ENCODE measurements around the gene HMGCL.
"Not testable (repeated sequence)": the region's sequence is repeated elsewhere in the genome, so short reads cannot be mapped to it uniquely, and the experiment has no call there.

Gene HMGCL

DNA sequence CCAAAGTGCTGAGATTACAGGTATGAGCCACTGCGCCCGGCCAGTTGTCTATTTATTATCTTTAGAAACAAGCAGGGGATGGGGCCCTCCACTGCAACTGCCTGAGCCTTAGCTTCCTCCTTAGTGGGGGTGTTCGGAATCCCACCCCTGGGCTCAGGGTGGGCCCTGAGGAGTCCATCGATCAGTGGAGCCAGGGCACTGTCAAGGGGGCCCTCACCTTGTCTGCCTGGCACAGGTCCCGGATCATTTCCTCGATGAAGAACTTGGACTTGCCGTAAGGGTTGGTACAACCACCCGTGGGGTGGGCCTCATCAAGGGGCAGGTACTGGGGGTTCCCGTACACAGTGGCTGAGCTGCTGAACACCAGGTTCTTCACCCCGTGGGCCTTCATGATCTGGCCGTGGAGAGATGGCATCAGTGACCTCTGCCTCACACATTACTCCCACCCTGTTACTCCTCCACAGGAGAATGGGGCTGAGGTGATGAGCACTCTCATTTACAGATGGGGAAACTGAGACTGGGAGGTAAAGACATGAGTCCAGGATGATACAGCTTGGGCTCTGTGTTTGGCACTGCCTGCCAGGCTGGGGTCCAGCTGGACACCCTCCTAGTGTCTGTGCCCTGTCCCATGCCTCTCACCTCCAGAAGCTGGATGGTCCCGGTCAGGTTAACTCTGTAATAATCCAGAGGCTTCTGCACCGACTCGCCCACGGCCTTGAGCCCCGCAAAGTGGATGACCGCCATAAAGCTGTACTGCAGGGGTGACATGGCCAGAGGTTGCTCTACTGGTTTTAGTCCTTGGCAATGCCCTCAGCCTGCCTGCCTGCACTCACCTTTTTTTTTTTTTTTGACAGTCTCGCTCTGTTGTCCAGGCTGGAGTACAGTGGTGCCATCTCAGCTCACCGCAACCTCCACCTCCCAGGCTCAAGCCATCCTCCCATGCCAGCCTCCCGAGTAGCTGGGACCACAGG lies 27.5 kb downstream of the HMGCL start:
- DNase-seq: no peak

DNA sequence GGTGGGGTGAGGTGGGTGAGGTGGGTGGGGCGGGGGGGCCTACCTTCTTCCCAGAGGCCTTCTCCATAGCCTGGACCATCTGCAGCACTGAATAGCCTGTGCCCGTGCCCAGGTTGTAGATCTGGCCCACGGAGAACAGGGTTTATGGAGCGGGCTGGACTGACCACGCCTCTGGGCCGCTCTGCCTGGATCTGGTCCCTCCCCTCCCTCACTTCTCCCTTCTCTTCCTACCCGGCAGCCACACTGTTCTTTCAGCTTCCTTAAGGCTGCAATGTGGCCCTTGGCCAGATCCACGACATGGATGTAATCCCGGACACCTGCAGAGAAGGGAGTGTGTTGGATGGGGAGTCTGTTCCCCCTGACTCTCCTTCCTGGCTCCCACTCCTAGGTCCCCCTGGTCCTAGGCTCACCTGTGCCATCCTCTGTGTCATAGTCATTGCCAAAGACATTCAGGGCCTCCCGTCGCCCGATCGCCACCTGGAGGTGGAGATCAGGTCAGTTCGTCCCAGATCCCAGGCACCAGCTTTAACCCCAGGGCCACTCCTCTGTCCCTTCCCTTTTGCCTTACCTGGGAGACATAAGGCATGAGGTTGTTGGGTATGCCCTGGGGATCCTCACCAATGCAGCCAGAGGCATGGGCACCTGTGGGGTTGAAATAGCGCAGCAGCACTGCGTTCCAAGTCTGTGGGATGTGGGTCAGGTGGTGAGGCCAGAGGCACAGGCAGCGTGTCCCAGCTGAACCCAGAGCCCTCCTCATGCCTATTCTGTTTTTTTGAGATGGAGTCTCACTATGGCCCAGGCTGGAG lies 28.6 kb downstream of the HMGCL start:
- no peak for DNase-seq

DNA sequence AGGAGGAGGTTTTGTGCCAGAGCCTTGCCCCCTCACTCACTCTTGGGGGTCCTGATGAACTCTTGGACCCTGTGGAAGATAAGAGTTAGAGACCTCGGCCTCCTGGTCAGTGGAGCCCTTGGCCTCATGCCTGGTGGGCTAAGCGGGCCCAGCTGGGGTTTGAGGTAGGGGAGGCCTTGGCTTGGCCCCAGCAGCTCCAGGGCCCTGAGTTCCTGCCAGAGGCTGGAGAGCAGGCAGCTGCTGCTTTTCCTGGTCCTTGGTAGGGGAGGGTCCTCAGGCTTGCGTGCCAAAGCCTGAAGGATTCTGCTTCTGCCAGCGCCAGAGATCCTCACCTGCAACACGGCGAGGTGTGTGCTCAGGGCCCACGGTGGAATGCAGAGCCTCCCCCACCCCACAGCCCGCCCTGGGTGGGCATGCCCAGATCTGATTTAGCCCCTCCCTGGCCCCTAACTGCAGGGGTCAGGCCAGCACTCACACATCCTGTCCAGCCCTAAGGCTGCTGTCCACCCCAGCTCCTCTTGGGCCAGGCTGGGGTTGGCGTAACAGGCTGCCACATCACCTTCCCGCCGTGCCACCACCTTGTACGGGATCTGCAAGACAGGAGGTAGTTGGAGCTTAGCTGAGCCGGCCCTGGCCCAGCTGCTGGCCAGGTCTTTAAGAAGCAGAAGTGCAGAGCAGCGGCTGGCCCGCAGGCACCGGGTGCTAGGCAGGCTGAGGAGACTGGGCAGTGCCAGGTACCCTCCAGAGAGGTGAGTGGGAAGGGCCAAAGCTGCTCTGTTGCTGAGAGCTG lies 29.4 kb downstream of the HMGCL start:
- no peak for DNase-seq

DNA sequence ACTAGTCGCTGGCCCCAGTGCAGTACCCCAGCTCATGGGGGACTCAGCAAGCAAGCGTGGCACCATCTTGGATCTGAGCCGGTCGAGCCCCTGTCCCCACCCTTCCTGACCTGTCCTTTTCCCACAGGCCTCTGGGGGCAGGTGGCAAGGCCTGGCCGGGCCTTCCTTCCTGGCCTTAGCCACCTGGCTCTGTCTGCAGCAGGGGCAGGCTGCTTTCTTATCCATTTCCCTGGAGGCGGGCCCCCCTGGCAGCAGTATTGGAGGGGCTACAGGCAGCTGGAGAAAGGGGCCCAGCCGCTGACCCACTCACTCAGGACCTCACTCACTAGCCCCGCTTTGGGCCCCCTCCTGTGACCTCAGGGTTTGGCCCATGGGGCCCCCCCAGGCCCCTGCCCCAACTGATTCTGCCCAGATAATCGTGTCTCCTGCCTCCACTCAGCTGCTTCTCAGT lies 30.5 kb downstream of the HMGCL start:
- not testable (repeated sequence) for DNase-seq

DNA sequence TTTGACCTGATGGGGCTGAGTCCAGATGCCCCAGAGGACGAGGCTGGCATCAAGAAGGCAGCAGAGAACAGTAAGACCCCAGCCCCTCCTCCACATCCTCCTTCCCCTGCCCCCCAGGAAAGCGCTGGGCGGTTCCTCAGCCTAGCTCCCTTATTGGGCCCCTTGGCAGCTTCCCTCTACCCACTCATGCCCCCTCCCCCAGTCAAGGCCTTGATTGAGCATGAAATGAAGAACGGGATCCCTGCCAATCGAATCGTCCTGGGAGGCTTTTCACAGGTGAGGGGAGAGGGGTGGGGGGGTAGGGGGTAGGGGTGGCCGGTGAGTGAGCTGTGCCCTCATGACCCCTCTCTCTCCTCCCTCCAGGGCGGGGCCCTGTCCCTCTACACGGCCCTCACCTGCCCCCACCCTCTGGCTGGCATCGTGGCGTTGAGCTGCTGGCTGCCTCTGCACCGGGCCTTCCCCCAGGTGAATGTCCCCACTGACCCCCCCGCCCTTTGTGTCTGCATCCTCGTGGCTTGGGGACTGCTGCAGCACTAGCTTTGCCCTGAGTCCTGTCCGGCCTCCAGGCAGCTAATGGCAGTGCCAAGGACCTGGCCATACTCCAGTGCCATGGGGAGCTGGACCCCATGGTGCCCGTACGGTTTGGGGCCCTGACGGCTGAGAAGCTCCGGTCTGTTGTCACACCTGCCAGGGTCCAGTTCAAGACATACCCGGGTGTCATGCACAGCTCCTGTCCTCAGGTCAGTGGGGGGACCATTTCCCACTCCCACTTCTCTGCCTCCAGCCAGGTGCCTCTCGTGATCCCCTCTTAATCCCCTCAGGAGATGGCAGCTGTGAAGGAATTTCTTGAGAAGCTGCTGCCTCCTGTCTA lies 31.1 kb downstream of the HMGCL start:
- DNase-seq: no peak

DNA sequence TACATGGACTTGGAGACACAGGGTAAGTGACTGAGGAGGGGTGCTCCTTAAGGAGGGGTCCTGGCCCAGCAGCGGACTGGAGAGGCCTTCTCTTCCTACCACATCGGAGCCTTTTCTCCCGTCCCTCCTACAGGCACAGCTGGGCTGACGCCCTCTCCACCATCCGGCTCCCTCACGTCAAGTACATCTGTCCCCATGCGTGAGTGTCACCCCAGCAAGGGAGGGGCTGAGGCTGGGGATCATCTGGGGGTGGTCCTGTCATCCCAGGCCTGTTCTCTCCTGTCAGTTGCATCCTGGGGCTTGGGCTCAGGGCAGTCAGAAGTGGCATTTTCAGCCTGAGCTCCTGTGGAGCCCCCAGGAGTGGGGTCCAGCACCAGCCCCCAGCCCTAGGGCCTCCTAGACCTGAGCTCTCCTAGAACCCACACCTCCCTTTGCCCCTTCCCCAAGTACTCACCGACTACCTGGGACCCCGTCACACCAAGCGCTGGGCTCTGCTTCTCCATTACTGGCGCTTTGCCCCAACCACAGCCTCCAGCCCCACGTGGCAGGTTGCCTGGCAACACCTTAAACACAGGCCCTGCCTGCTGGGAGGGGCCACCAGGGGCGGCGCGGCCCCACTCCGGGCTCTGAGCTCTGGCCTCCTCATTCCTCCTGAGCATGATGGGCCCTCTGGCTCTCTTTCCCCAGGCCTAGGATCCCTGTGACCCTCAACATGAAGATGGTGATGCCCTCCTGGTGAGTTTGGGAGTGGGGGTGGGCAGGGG lies 32.0 kb downstream of the HMGCL start:
- no peak for DNase-seq

DNA sequence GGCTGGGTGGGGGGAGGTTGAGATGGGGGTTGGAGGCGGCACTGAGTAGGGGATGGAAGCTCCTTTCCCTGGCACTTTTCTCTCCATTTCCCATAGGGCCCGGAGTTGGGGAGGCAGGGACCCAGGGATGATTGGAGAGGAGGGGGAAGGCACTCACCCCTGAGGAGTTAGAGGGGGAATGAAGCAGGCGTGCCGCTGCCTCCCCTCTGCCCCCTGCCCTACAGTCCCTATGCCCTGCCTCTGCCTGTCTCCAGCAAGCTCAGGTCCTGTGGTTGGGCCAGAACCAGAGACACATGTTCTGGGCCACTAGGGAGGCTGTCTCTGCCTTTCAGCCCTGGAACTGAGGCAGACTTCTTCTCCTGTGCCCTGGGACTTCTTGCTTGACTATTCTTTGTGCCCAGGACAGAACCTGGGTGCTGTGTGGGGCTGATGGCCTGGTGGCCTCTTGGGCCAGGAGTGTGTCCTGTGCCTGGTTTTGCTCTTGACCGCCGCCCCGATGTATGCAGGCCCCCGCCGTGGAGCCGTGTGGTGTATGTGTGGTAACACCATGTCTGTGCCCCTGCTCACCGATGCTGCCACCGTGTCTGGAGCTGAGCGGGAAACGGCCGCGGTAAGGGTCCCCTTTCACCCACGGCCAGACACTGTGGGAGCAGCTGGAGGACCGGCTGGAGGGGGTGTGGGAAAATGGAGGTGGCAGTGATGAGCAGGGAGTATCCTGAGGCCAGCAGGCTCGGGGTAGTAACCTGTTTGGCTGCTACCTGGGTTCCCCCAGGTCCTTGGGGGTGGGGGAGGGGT lies 32.9 kb downstream of the HMGCL start:
- no peak for DNase-seq

DNA sequence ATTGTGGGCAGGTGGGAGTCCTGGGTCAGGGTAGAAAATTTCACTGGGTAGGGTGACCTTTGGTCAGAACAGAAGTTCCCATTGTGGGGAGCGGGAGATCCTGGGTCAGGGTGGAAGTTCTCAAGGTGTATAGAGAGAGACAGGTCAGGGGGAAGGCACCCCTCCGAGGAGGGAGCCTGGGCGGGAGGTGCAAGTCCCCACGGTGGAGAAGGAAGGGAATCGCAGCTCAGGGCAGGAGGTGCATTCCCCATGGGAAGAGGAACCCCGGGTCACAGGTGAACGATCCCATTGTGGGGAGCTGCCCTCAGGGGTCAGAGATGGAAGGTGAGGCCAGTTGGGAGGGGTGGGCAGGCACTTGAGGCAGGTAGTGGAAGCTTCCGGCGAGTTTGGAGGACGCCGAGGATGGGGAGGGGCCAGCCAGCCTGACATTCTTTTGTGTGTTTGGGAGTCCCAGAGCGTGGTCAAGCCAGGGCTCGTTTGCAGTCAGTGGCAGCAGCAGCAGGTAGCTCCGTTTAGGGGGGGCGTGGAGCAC lies 33.6 kb downstream of the HMGCL start:
- DNase-seq: peak in 1 of 4 experiments; percentile 22

DNA sequence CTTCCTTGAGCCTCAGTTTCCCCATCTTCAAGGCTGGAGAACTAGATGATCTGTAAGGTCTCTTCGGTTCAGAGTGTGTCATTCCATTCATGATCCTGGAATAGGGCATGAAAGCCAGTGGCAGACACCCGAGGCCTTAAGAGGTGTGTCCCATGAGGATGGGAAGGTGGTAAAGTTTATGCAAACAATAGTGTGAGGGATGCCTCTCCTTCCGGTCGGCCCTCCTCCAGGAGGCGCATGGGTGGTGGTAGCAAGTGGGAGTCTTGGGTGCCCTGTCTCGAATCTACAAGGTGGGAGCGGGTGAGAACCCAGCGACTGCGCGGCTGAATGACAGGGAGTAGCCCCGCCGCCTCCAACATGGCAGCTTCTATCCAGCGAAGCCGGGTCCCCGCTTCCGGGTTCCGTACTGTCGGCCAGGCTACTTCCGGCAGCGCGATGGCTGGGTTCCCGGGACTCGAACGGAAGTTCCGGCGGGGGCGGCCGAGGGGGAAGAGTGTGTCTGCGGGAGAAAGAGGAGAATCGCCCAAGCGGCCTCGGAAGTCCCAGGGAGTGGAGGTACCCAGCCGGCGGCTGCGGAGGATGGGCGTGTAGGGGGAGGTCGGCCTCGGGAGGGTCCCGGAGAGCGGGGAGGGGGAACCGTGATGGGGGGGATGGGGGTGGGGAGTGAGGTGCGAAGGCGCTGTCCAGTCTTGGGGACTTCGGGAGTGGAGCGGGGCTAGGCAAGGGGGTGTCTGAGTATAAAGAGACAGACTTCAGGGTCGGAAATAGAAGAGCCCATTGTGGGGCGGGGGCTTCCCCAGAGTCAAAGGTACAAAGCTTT lies 34.3 kb downstream of the HMGCL start, which contains the start of gene LYPLA2:
TSS of gene LYPLA2 (plus strand) at position 450 of the 820 bp plus-strand sequence. CDS start 1,538 bp downstream, outside the sequence.
- peak; percentile 70 to 77 (median 74) for DNase-seq

DNA sequence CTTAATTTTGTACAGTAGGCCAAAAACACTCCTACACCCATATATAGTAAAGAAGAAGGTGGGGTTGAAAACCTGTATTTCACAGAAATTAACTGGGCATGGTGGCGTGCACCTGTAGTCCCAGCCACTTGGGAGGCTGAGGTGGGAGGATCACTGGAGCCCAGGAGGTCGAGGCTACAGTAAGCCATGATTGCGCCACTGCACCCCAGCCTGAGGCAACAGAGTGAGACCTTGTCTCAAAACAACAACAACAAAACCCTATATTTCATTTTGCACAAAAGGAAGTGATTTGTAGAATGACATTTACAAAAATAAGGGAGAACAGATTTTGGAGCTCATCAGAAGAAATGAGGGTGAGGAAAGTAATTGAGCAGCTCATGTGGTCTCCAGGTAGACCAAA lies 36.5 kb downstream of the HMGCL start:
- no peak for DNase-seq

DNA sequence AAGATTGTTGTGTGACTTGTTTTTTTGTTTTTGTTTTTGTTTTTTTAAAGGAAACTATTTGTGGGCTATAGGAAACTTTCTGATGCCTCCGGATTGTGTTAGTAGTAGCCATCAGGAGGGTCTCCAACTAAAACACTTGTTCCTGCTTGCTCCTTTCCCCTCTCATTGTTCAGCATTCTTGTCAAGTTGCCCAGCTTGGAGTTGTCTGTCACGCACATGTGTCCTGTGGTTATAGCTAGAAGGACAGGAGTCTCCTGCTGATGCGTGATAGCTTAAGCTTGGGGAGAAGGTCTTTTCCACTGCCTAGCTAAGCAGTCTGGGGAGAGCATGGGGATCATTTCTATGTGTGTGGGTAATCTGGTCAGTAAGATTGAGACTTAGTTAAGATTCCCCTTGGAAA lies 37.5 kb downstream of the HMGCL start:
- DNase-seq: no peak

DNA sequence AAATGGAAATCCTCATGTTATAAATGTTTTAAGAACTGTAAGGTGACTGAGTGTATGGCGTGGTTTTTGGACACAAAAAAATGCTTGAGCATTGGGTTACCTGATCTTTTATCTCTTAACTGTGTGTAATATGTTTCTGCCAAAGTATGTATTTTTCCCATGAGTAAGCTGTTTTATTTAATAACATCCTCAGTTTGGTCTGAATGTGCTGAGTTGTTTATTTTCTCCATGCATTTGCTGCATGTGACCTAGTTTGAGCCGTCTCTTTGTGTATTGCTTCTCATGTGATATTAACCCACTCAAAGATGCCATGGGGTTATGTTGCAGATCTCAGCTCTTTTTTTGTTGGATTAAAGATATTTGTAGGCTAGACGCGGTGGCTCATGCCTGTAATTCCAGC lies 40.4 kb downstream of the HMGCL start:
- no peak for DNase-seq

DNA sequence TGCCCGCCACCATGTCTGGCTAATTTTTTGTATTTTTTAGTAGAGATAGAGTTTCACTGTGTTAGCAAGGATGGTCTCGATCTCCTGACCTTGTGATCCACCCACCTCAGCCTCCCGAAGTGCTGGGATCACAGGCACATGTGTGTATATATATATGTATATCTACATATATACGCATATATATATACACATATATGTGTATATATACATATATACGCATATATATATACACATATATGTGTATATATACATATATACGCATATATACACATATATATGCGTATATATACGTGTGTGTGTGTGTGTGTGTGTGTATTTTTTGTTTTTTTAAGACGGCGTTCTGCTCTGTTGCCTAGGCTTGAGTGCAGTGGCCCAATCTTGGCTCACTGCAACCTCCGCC lies 42.1 kb downstream of the HMGCL start:
- not testable (repeated sequence) for DNase-seq

DNA sequence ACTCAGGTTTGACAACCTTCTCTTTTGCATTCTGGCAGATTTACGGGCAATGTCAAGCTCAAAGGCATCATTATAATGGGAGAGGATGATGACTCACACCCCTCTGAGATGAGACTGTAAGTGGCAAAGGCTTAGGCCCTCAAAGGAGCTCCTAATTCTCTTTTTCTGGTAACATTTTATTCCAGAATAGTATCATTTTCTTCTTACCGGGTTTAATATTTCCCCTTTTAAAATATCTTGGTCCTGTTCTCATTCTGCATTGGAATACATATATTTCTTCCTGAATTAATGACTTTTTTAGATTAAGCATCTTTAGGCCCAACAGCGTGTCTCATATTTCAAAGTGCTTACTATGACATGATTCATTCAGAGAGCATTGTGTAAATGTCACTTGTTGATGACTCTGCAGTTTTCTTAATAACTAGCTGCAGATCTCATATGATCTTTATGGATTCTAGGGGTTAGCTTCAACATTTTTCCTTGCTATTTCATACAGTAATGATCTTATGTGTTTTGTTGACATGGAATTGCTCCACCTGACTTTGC lies 45.3 kb downstream of the HMGCL start:
- no peak for DNase-seq

DNA sequence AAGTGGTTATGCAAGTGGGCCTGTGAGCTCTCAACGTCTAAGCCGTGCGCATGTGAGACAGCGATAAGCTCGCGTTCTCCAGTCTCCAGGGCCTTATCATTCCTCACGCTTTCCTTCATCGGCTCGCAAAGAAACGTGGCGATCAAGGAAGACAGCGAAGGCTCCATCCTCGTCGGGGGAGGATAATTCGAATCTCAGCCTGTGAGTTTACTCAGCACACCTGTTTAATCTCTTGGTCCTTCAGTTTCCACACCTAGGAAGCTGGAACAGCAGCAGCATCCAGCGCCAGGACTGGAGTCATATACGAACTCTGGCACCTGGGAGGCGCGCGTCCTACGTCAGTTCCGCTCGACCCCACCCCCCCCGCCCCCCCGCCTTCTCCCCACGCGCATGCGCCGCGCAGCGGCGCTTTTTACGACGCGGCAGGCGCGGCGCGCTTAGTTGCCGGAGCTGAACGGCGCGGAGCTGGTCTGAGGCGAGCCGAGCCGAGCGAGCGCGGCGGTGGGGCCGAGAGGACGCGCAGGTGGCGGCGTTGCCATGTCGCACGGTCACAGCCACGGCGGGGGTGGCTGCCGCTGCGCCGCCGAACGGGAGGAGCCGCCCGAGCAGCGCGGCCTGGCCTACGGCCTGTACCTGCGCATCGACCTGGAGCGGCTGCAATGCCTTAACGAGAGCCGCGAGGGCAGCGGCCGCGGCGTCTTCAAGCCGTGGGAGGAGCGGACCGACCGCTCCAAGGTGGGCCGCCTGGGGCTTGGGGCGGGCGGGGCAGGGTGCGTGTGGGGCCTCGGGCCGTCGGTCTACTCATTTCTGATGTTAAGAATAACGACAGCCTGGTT lies 47.0 kb downstream of the HMGCL start, which contains the start of gene PITHD1:
TSS of gene PITHD1 (plus strand) at position 440 of the 836 bp plus-strand sequence. CDS start at position 538, 98 bp downstream.
- peak; percentile 54 to 72 (median 61) for DNase-seq

DNA sequence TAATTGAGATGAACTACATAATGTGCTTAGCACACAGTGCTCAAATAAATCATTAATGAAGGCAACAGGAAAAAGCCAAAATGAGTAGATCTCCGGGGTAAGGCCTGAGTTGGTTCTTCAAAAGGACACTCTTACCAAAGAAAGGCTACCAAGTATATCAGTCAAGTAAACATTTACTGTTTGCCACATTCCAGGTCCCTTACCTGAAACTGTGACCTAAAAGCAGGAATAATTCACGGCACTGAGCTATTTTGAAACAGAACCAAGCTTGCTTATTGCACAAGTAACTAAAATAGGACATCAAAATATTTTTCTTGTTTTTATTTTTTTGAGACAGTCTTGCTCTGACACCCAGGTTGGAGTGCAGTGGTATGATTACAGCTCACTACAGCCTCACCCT lies 49.0 kb downstream of the HMGCL start:
- DNase-seq: no peak

DNA sequence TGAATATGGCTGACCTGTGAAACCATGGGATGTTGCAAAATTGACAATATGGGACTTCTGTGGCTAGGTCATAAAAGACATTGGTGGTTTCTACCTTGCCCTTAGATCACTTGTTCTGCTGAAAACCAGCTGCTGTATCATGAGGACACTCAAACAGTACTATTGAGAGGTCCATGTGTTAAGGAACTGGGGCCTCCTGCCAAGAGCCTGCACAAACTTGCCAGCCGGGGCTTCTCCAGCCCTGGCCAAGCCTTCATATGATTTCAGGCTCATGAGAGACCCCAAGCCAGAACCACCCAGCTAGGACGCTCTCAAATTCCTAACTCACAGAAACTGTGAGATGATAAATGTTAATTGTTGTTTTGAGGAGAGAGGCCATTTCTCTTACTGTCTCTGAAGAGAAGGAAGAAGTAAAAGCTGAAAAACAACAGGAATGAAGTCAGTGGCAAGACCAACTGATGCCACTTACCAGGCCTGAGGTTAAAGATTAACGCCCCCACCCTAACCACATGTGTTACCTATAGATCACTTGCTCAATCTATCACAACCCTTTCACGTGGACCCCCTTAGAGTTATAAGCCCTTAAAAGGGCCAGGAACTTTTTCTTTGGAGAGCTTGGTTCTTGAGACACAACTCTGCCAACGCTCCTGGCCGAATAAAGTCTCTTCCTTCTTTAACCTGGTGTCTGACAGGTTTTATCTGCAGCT lies 50.9 kb downstream of the HMGCL start:
- DNase-seq: no peak
